ENCODE data around the gene COPS3.

The COPS3 gene

DNA sequence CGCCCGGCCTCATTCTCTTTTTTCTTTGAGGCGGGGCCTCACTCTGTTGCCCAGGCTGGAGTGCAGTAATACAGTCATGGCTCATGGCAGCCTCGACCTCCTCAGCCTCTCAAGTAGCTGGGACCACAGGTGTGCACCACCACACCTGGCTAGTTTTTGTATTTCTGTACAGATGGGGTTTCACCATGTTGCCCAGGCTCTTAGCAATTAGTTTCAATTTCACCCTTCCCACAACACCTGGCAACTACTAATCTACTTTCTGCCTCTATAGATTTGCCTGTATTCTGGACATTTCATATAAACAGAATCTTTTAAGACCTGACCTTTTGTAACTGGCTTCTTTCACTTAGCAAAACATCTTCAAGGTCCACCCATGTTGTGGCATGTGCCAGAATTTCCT, 14.1 kb upstream of the COPS3 start:
- no peak overlapping the region for H3K4me3 ChIP-seq (replicated peaks; ENCODE audit: insufficient read depth, low read length)
- TF ChIP-seq CTCF (IDR thresholded peaks at IDR 0.05; ENCODE audit: insufficient read depth, low read length): no peak
- TF ChIP-seq GABPA (IDR thresholded peaks at IDR 0.05; ENCODE audit: low read depth): no peak
- TF ChIP-seq SPI1 (IDR thresholded peaks at IDR 0.05; ENCODE audit: borderline replicate concordance, low read depth): no peak
- no peak for TF ChIP-seq POLR2AphosphoS5 (IDR thresholded peaks at IDR 0.05; ENCODE audit: low read depth)
- TF ChIP-seq REST (IDR thresholded peaks at IDR 0.05; ENCODE audit: insufficient replicate concordance, low read depth): no peak
- no peak overlapping the region for H3K27ac ChIP-seq (replicated peaks)
- DNase-seq (ENCODE audit: low read depth in 1 of 2, low spot score in 1 of 2): no peak
- no peaks in the 10 kb centered on the region for H3K27me3 ChIP-seq (ENCODE audit: insufficient read depth, poor library complexity, severe bottlenecking)

DNA sequence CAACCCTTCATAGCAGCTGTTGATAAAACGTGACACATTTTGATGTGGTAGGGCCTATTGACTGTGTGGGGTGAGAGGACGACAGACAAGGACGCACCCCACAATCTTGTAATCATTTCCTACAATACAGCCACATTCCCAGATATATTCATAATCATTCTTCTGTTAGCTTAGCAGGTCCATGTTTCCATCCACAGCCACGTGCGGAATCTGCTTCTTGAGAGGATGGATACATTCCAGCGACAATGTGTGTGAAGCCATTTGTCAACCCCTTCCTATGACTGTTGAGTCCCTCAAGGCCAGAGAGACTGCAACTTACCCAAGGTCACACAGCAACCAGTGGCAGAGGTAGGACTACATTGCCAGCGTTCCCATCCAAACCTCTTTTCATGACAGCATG, 8.7 kb upstream of the COPS3 start:
- no peak for TF ChIP-seq CTCF (IDR thresholded peaks at IDR 0.05; ENCODE audit: insufficient read depth, low read length)
- no peak for TF ChIP-seq POLR2AphosphoS5 (IDR thresholded peaks at IDR 0.05; ENCODE audit: low read depth)
- TF ChIP-seq SPI1 (IDR thresholded peaks at IDR 0.05; ENCODE audit: borderline replicate concordance, low read depth): no peak
- TF ChIP-seq GABPA (IDR thresholded peaks at IDR 0.05; ENCODE audit: low read depth): no peak
- DNase-seq (ENCODE audit: low read depth in 1 of 2, low spot score in 1 of 2): no peak

DNA sequence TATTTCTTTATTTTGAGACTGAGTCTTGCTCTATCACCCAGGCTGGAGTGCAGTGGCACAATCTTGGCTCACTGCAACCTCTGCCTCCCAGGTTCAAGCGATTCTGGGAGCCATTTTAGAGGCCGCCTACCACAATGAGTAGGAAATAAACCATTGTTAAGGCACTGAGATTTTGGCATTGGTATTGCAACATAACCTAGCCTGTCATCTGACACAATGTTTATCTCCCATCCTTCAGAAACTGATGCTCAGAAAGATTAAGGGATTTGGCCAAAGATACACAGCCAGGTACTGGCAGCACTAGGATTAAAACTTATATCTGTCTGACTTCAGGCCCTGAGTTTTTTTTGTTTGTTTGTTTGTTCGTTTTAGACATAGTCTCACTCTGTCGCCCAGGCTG, 8.0 kb upstream of the COPS3 start:
- no peaks in the 10 kb centered on the region for H3K27me3 ChIP-seq (ENCODE audit: insufficient read depth, poor library complexity, severe bottlenecking)

More for the DNA sequence above, 8.7 kb upstream of the COPS3 start:
- no peak overlapping the region for H3K27ac ChIP-seq (replicated peaks)
- no peak overlapping the region for H3K4me3 ChIP-seq (replicated peaks; ENCODE audit: insufficient read depth, low read length)
- H3K27me3 ChIP-seq (ENCODE audit: insufficient read depth, poor library complexity, severe bottlenecking): no peaks in the 10 kb centered on the region

More for the DNA sequence above, 8.0 kb upstream of the COPS3 start:
- Histone ChIP-seq H3K27ac (replicated peaks) (no peak overlapping the region), H3K4me3 (replicated peaks; ENCODE audit: insufficient read depth, low read length) (no peak overlapping the region)
- no peak for TF ChIP-seq GABPA (IDR thresholded peaks at IDR 0.05; ENCODE audit: low read depth)
- no peak for TF ChIP-seq REST (IDR thresholded peaks at IDR 0.05; ENCODE audit: insufficient replicate concordance, low read depth)
- no peak for TF ChIP-seq POLR2AphosphoS5 (IDR thresholded peaks at IDR 0.05; ENCODE audit: low read depth)
- TF ChIP-seq CTCF (IDR thresholded peaks at IDR 0.05; ENCODE audit: insufficient read depth, low read length): no peak
- no peak for TF ChIP-seq SPI1 (IDR thresholded peaks at IDR 0.05; ENCODE audit: borderline replicate concordance, low read depth)
- no peak for DNase-seq (ENCODE audit: low read depth in 1 of 2, low spot score in 1 of 2)

Data from HL-60 (cell line).